Measurements from ENCODE around the gene CD99.
A peak's percentile ranks its signal among the peaks of the same experiment; 100 is the strongest.
"Not testable (repeated sequence)": the region's sequence is repeated elsewhere in the genome, so short reads cannot be mapped to it uniquely, and the experiment has no call there.

CD99 gene

DNA sequence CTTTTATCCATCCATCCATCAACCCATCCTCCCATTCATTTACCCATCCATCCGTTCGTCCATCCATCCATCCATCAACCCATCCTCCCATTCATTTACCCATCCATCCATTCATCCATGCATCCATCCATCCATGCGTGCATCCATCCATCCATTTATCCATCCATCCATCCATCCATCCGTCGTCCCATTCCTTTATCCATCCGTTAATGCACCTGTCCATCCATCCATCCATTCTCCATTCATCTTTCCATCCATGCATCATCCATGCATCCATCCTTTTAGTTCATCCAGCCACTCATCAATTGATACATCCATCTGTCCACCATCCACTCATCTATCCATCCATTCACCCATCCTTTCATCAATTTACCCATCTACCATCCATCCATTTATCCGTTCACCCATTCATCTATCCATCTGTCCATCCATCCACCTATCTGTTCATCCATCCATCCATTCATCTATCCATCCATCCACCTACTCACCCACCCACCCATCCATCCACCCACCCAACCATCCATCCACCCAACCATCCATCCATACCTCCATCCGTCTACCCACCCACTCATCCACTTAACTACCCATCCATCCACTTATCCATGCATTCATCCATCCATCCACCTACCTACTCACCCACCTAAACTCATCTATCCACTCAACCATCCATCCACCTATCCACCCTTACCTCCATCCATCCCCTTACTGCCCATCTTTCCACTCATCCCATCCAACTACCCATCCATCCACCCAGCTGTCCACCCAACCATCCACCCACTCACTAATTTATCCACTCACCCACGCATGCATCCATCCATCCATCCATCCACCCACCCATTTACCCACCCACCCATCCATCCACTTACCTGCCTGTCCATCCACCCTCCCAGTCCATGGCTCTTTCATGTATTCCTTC, 9.6 kb downstream of the CD99 start:
- DNase-seq: no peak

DNA sequence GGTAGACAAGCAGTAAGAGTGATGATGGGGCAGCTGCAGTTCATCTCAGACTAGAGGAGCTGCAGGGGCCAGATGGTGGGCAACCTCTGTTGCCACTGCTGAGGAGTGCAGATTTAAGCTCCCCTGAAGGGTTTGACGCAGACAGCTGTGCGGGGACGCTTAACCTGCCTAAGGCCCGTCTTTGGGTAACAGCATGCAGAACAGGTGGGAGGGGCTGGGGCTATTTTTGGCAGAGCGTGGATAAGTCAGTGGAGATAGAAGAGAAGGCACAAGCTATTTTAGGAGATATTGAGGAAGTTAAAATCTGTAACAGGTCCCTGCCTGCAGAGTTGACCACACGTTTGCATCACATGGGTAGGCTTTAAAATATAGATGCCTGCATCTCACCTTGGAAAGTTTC, 10.5 kb downstream of the CD99 start:
- DNase-seq: no peak

DNA sequence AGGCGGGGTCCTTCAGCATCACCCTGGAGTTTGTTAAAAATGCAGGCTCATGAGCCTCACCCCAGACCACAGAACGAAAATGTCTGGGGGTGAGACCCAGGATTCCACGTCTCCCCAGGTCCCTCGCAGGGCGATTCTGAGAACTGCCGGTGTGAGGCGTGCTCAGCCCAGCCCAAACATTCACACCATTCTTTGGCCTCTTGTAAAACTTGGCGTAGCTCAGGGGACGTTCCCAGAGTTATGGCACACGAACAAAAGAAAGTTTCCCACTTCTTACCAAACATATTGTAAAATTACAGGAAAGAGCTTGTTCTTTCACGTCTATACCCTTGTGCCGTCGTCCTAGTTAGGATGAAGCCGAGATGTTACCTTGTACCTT, 12.9 kb downstream of the CD99 start:
- DNase-seq: no peak

DNA sequence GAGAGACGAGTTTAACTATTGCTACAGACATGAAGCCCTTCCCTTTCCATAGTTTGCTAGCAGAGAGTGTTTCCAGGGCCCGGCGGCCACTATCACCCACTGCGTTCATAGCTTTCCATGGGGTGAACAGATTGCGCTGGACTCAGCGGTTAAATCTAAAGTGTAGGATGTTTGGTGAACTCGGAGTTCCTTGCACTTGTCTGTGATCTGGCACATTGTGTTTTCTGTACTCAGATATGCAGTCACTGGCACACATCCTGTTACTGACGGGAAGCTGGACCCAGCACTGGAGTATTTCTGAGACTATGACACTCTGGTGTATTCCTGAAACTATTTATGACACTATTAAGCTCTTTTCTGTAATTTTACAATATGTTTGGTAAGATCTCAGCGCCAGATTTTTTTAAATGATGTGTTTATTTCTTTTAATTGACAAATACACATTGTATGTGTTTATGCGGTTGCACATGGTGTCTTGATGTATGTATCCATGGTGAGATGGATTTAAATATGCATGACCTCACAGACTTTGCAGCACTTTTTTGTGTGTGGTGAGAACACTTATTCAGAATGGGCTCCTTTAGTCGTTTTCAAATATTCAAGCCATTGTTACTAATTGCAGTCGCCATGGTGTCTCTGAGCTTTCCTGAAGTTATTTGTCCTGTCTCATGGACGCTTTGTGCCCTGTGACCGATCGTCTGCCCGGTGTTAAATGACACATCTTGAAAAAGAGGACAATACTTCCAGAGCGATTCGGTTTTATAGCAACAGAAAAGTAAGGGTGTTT, 14.1 kb downstream of the CD99 start:
- no peak for DNase-seq

DNA sequence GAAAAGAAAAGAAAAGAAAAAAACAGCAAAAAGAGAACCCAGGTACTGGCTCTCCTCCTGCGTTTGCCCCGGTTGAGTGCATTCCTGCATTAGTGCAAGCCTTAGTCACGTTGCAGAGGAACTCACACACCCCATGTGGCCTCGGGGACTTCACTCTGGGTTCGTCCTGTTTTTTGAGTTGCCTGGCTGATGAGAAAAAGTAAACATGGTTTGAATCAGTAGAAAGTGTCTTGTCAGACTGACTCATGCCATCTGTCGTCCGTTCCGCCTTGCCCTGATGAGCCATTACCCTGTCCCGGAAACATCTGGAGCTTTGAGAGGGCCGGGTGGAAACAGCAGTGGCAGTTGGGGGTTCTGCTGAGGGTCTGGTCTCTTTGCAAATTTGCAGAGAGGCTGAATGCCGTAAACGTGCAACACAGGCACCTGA, 16.3 kb downstream of the CD99 start:
- peak; percentile 51 for DNase-seq

DNA sequence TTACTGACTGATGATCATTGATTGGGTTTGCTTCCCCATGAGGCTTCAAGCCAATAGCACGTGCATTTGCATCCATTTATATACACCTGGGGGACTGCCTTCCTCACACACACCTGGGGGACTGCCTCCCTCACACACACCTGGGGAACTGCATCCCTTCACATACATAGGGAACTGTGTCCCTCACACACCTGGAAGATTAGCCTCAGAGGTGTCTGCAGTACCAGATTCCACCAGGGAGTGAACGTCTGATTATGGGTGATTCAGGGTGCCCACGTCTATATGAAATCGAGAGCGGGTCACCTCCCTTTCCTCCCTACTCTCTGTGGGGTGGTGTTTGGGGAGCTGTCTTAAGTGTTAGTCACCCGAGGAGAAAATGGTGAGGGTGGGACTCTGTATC, 16.9 kb downstream of the CD99 start:
- no peak for DNase-seq

DNA sequence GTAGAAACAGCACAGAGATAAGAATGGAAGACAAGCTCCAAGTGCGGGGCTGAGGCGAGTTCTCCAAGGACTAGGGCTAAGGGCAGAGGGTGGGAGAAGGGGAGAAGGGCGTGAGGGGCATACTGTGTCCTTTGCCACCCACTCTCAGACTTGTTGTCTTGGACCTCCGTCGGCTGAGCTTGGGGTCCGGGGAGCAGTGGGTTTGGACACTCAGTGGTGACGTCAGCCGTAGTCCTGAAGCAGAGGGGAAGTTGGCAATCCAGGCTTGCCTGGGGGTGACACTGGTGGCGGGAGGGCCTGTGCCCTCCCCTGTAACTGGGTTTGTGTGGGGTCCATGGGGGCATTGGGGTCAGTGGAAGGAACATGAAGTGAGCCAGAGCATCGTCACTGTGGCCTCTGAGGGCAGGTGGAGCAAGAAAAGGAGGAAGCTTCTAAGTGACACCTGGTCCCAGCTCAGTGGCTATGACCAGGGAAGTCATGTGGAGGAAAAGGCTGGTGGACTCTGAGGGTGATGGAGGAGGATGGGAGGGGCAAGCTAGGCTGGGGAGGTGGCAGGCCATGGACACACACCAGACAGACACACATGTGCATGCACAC, 17.6 kb downstream of the CD99 start:
- no peak for DNase-seq

DNA sequence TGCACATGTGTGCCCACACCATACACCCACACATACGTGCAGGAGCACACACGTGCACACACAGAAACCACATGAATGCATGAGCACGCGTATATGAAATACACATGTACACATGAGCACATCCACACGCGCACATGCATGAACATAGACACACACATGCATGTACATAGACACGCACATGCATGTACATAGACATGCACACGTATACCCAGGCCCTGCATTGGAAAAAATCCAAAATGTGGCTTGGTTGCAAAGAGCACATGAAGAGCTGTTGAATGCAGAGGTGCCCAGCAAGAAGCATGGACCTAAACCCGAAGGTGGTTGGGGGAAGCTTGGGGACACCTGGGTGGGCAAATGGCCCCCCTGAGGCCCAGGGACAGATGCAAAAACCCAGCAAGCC, 18.5 kb downstream of the CD99 start:
- DNase-seq: no peak

DNA sequence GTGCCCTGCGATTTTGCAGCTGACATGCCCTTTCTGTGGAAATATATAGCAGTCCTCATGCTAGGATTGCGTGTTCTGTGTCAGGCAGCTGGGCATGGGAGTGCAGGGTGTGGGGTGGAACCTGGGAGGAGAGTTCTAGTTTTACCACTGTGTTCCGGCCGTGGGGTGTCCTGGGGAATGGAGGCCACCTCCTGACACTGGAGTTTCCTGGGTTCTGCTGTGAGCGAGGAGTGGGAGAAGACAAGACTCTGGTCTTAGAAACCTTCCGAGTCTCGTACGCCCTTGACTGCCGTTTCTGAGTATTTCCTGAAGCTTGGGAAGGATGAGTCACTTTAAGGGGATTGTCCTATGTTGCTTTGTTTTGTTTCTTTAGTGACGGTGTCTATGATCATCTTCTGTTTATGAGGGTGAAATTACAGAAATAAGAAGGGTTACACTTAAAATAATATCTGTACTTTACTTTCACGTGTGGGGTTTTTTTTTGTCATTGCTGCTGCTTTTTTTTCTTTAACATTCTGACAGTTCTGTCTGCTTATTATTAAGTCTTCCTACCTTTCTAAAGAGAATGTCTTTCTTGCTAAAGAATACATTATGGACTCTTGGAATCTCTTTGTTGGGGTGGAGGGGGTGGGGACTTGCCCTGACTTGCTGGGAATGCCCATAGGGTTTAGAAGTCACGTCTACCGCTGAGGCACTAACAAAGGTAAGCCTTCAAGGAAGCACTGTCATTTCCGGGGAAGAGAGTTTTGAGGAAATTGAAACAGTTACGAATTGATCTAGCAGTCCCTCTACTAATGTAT, 19.1 kb downstream of the CD99 start:
- DNase-seq: peak; percentile 55

DNA sequence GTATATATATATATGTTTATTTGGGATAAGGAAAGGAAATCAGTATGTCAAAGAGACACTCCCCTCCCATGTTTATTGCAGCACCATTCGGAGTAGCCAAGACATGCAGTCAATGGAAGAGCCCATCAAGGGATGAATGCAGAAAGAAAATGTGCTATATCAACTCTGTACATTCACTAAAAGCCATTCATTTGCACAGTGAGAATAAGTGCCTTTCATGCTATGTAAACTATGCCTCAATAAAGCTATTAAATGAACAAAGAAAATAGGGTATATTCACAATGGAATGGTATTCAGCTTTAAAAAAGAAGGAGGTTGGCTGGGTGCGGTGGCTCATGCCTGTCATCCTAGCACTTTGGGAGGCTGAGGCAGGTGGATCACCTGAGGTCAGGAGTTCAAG, 20.3 kb downstream of the CD99 start:
- DNase-seq: no peak

DNA sequence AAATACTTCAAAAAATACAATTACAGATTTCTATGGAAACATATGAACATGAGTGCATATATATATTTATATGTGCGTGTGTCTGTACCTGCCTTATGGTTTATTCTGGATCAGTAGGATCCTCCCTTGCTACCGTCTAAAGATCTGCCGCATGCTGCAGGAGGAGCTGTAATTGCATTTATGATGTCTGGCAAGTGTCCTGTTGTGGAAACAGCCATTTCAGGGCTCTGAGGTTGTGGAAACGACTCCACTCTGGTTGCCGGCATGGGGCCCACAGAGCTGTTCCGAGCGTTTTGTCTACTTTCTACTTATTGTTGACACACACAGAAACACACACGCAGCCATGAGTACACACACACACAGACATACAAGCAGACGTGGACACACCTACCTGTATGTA, 21.3 kb downstream of the CD99 start:
- no peak for DNase-seq

DNA sequence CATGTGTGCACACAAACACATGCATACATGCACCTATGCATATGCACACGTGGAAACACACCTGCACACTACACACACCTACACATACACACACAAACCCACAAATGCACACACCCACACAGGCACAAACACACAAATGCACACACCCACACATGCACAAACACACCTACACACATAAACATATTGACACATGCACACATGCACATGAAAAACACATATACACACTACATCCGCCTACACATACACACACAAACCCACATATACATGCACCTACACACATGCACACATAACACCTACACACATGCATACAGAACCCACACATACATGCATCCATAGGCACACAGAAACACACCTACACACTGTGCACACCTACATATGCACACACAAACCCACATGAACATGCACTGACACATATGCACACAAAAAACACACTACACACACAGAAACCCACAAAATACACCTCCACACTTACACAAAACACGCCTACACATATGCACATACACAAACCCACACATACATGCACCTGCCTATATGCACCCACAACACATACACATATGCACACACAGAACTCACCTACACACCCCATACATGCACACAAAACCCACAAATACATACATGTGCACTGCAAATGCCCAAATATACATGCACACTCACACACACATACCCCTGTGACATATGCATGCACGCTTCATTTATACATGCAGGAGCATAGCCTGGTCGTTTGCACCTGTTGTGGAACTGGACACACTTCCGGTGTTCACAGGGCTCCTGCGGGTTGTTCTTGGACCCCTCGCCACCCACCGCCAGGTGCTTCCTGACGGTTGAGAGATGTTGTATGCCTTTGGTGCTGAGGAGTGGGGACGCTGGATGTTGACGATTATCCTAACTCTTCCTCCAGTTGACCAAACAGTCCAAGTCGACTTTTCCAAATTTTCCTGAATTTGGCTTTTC, 22.1 kb downstream of the CD99 start:
- no peak for DNase-seq

DNA sequence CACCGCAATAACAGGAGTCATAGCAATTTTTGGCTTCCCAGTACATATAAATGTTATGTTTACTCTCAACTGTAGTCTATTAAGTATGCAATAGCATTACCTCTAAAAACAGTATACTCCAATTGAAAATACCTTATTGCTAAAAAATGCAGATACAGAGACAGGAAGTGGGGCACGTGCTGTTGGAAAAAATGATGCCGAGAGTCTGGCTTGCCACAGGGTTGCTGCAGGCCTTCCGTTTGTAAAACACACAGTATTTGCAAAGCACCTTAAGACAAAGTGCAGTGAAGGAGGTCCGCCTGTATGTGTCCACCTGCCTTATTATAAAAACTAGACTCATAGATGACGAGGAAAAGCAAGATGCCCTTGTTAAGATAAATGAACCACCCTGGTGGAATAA, 23.5 kb downstream of the CD99 start:
- no peak for DNase-seq

DNA sequence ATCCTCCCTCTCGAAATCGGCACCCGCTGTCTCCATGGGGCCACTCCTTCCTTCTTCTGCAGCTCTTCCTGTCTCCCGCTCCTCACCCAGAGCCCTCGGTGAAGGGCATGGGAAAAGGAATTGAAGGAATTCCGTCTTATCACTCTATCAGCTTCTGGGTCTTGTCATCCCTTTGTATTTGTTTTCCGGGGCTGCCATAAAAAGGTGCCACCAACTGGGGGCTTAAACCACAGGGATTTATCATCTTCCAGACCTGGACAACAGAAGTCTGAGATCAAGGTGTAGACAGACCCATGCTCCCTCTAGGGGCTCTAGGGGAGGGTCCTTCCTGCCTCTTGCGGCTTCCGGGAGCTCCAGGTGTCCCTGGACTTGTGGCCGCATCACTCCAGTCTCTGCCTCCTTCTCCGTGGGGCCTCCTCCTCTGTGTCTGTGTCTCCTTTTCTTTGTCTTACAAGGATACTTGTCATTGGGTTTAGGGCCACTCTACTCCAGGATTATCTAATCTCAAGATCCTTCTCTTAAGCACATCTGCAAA, 24.0 kb downstream of the CD99 start:
- DNase-seq: no peak

DNA sequence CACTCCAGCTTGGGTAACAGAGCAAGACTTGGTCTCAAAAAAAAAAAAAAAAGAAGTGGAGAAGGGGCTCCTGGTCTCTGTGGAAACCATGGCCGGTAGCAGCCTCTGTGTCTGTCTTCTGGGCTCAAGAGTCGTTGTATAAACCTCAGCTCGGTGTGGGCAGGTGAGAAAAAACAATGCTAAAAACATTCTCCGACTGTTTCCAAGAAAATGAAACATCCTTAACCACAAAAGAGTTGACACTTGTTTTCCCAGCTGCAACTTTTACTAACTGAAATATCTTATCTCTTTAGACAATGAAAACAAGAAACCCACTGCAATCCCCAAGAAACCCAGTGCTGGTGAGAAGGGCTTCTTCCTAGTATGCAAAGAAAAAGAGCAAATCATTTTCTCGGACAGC, 26.2 kb downstream of the CD99 start:
- no peak for DNase-seq

DNA sequence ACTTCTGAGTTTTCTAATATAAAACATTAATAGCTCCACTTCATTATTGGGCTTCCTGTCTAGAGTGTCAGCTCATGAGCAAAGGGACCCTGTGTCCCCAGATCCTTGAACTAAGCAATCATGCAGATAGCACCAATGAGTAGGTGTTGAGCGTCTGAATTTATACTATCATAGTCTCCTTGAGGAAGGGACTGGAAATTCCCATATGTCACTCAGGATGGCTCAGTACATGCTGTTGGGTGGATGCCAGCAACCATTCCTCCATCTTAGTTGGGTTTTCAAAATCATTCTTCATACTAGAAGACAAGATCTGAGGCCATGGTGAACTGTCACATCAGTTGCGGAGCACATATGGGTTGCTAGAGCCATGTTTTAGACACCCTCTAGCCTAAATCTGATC, 27.7 kb downstream of the CD99 start:
- no peak for DNase-seq

DNA sequence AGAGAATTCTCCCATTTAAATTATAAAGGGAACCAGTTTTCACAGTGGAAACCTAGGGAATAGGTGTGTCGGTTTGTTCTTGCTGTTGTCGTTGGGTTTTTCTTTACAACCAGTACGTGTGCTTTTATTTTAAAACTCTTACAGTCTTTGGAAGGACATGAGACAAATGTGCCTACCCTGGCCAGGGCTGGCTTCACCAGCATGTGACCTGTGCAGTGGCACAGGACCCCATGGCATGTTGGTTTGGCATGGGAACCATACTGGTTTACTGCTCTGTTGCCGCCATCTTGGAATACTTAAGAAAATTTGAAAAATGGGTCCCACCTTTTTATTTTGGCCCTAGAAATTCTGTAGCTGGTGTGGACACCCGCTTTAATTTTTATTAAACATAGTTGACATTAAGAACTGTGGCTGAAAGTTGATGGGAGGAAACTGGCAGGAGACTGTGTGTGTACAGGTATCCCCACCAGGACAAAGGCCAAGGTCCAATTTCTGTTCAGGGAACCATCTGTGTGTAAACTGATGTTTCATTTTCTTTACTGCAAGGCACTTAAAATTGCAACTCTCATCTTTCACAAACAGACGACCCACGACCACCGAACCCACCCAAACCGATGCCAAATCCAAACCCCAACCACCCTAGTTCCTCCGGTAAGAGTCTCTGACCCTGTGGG, 28.8 kb downstream of the CD99 start:
- no peak for DNase-seq

DNA sequence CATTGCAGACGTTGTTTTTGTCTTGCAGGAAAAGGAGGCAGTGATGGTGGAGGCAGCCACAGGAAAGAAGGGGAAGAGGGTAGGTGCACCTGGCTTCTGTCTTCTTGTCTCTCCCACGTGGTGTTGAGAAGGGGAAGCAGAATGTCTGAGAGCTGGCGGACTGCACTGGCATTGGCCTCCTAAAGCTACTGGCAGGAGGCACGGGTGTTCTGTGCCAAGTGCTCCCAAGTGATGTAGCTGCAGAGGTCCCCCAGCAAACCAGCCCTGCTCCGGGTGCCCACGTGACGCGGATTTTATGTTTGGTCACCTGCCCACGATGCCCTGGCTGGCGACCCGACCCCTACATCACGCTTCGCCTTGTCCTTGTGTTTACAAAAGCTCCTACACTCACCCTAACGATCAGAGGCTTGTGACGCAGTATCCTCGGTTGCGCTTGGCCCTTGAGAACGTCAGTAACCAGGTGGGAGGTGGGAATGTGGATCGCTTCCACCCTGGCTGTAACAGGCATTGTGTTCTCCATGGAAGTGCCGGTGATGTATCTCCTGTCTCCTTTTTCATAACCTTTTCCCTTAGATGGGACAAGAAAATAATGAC, 32.3 kb downstream of the CD99 start:
- no peak for DNase-seq

DNA sequence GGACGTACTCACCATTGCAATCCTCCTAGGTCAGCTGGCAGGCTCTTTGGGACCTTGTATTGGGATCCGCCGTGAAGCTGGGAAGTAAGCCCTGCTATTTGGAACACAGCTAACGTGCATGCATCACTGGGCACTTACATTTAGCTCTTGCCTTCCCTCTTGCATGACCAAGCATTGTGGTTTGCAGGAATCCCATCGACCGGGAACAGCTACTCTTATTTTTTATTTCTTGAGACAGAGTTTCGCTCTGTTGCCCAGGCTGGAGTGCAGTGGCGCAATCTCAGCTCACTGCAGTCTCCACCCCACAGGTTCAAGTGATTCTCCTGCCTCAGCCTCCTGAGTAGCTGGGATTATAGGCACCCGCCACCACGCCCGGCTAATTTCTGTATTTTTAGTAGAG, 36.2 kb downstream of the CD99 start:
- not testable (repeated sequence) for DNase-seq

DNA sequence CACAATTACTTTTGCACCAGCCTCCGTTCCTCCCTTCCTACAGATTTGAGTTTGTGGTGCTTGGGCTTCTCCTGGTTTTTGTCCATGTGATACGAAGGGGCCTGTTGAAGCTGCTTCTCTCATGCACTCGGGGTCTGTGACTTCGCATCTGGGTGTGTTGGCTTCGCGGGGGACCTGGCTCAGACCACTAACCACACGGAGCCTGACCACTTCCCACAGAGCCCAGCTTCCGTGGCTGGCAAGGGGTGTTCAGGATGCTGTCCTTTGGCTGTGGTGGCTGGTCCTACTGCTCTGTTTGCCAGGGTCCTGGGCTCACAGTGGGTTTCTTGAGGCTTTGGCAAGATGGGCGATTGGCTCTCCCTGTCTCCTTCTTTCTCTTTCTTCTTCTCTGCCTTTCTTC, 41.0 kb downstream of the CD99 start:
- no peak for DNase-seq

DNA sequence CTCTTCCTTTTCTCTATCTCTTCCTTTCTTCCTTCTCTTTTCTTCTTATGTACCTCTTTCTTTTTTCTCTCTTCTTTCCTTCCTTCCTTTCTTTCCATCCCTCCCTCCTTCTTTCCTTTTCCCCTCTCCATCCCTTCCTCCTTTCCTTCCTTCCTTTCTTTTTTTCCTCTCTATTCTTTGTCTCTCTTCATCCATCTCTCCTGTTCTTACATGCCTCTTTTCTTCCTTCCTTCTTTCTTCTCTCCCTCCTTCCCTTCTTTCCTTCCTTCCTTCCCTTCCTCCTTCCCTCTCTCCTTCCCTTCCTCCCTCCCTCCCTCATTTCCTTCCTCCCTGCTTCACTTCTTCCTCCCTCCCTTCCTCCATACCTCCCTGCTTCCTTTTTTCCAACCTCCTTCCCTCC, 41.6 kb downstream of the CD99 start:
- DNase-seq: no peak
